ENCODE results near the gene RING1.

DNA sequence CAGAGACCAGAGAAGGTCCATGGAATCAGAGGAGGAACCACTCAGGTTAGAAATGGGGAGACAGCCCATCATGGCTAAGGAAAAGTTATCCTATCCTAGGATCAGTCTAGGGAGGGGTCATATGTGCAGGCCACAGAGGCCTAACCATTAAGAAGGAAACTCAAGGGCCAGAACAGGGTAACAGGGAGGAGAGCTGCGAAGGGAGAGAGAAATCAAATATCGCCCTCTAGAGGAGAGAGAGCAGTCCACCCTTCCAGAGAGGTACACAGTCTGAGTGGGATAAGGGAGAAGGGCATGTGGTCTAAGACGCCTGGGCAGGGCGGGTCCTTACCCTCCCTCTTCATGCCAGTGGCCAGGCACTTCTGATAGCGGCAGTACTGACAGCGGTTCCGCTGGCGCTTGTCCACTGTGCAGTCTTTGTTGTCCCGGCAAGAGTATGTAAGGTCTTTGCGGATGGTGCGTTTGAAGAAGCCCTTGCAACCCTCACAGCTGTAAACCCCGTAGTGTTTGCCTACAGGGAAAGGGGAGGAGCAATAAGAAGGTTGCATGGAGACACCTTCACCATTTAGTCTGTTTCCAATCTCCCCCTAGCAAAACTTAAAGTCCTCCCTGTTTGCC, 10.8 kb upstream of the RING1 start:
- TF ChIP-seq RCOR1 (IDR thresholded peaks at IDR 0.05; ENCODE audit: low read length) (no peak), MXI1 (IDR thresholded peaks at IDR 0.05; ENCODE audit: low read depth, low read length) (no peak), POLR2AphosphoS5 (IDR thresholded peaks at IDR 0.05; ENCODE audit: low read depth, low read length) (no peak), GABPA (IDR thresholded peaks at IDR 0.05; ENCODE audit: low read depth) (no peak), JUND (IDR thresholded peaks at IDR 0.05) (no peak), NFIC (IDR thresholded peaks at IDR 0.05; ENCODE audit: borderline replicate concordance) (no peak), TCF12 (IDR thresholded peaks at IDR 0.05) (no peak), EP300 (IDR thresholded peaks at IDR 0.05; ENCODE audit: borderline replicate concordance in 1 of 2, low read depth in 1 of 2, low read length in 1 of 2) (no peak)
- TF ChIP-seq, protein P1, sequence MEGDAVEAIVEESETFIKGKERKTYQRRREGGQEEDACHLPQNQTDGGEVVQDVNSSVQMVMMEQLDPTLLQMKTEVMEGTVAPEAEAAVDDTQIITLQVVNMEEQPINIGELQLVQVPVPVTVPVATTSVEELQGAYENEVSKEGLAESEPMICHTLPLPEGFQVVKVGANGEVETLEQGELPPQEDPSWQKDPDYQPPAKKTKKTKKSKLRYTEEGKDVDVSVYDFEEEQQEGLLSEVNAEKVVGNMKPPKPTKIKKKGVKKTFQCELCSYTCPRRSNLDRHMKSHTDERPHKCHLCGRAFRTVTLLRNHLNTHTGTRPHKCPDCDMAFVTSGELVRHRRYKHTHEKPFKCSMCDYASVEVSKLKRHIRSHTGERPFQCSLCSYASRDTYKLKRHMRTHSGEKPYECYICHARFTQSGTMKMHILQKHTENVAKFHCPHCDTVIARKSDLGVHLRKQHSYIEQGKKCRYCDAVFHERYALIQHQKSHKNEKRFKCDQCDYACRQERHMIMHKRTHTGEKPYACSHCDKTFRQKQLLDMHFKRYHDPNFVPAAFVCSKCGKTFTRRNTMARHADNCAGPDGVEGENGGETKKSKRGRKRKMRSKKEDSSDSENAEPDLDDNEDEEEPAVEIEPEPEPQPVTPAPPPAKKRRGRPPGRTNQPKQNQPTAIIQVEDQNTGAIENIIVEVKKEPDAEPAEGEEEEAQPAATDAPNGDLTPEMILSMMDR (IDR thresholded peaks at IDR 0.05), result peak; percentile 69

All from SK-N-SH (cell line).